ENCODE results near the gene PCBP3. TPM values are rescaled to one million over a fixed set of nuclear protein-coding genes. Genes with fewer than 3 reads are reported as not detected.

The PCBP3 gene
- total RNA-seq, 1 donor from 2014 or later = 2.5 TPM

- peaks cover 4% of the 10 kb centered on the region for H3K27me3 Mint-ChIP-seq (ENCODE audit: unreplicated experiment)
Measured at GRCh38 chr21:45768011-45768739, 124.7 kb downstream of the PCBP3 start.

DNA sequence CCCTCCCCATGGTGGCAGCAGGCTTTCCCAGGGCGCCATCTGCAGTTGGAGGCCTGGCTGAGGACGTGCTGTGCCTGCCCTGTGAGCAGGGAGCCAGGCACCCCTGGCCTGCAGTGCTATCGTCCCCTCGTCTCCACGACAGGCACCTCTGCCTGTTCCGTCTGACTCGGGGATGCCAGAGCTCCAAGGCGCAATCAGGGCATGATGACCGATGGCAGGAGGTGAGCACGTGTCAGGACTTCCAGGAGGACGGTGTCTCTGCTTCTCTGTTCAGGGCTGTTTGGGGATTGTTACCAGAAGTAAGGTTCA lies 125.2 kb downstream of the PCBP3 start:
- DNase-seq (ENCODE audit: low spot score) = no peak
- Mint-ChIP-seq H3K4me3 (ENCODE audit: unreplicated experiment) (no peak overlapping the region), H3K27ac (ENCODE audit: unreplicated experiment) (no peak overlapping the region), H3K36me3 (ENCODE audit: low read depth, unreplicated experiment) (no peaks in the 10 kb centered on the region), H3K4me1 (ENCODE audit: unreplicated experiment) (no peaks in the 10 kb centered on the region), H3K9me3 (ENCODE audit: unreplicated experiment) (no peaks in the 10 kb centered on the region), H3K27me3 (ENCODE audit: unreplicated experiment) (peaks cover 4% of the 10 kb centered on the region)
- TF ChIP-seq, protein P1, sequence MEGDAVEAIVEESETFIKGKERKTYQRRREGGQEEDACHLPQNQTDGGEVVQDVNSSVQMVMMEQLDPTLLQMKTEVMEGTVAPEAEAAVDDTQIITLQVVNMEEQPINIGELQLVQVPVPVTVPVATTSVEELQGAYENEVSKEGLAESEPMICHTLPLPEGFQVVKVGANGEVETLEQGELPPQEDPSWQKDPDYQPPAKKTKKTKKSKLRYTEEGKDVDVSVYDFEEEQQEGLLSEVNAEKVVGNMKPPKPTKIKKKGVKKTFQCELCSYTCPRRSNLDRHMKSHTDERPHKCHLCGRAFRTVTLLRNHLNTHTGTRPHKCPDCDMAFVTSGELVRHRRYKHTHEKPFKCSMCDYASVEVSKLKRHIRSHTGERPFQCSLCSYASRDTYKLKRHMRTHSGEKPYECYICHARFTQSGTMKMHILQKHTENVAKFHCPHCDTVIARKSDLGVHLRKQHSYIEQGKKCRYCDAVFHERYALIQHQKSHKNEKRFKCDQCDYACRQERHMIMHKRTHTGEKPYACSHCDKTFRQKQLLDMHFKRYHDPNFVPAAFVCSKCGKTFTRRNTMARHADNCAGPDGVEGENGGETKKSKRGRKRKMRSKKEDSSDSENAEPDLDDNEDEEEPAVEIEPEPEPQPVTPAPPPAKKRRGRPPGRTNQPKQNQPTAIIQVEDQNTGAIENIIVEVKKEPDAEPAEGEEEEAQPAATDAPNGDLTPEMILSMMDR (IDR thresholded peaks at IDR 0.05; ENCODE audit: unreplicated experiment) = no peak

More at GRCh38 chr21:45768011-45768739, 124.7 kb downstream of the PCBP3 start:
- Mint-ChIP-seq H3K9me3 (ENCODE audit: unreplicated experiment) (no peaks in the 10 kb centered on the region), H3K4me3 (ENCODE audit: unreplicated experiment) (no peak overlapping the region), H3K27ac (ENCODE audit: unreplicated experiment) (no peak overlapping the region), H3K36me3 (ENCODE audit: low read depth, unreplicated experiment) (no peaks in the 10 kb centered on the region), H3K4me1 (ENCODE audit: unreplicated experiment) (no peaks in the 10 kb centered on the region)
- TF ChIP-seq, protein P1 (IDR thresholded peaks at IDR 0.05; ENCODE audit: unreplicated experiment) = no peak
- no peak for DNase-seq (ENCODE audit: low spot score)

DNA sequence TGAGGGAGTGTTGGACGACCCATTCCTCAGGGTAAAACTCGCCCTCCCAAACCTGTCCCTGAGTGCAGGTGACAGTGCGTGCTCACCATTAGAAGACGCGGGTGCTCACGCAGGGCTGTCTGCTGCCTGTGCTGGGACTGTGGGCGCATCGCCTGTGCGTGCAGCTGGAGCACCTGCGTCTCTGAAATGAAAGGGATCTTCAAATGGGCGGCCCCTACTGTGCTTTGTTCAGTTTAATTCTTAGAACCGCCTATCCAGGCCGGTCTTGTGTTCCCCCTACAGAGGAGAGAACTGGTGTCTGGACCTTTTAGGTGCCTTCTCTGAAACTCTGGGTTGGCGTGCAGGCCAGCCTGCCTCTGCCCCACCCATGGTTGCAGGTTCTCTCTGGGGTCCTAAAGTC lies 125.8 kb downstream of the PCBP3 start:
- Mint-ChIP-seq H3K27me3 (ENCODE audit: unreplicated experiment) (peaks cover 4% of the 10 kb centered on the region), H3K9me3 (ENCODE audit: unreplicated experiment) (no peaks in the 10 kb centered on the region), H3K27ac (ENCODE audit: unreplicated experiment) (no peak overlapping the region), H3K36me3 (ENCODE audit: low read depth, unreplicated experiment) (no peaks in the 10 kb centered on the region), H3K4me1 (ENCODE audit: unreplicated experiment) (peaks cover under 1% of the 10 kb centered on the region), H3K4me3 (ENCODE audit: unreplicated experiment) (no peak overlapping the region)
- no peak for DNase-seq (ENCODE audit: low spot score)
- TF ChIP-seq, protein P1 (IDR thresholded peaks at IDR 0.05; ENCODE audit: unreplicated experiment) = no peak

DNA sequence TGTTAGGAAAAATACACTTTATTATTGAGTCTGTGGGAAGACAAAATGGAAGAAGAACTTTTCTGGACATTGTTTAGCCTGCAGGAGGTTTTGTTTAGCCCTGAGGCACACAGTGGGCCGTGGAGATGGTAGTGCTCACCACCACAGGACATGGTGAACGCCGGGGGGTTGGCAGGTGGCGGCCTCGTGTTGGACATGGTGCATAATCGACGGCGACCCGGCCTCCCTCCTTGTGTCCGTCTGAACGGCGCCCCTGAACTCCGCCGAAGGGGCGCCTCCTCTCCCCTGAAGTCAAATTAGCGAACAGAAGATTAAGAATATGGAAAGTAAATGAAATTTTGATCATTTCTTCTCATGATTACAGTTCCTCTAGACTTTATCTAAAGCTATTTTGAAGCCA lies 126.4 kb downstream of the PCBP3 start:
- Mint-ChIP-seq H3K9me3 (ENCODE audit: unreplicated experiment) (no peaks in the 10 kb centered on the region), H3K27me3 (ENCODE audit: unreplicated experiment) (peaks cover 4% of the 10 kb centered on the region), H3K4me1 (ENCODE audit: unreplicated experiment) (peaks cover 6% of the 10 kb centered on the region), H3K4me3 (ENCODE audit: unreplicated experiment) (no peak overlapping the region), H3K27ac (ENCODE audit: unreplicated experiment) (no peak overlapping the region), H3K36me3 (ENCODE audit: low read depth, unreplicated experiment) (no peaks in the 10 kb centered on the region)
- TF ChIP-seq, protein P1 (IDR thresholded peaks at IDR 0.05; ENCODE audit: unreplicated experiment) = no peak
- no peak for DNase-seq (ENCODE audit: low spot score)

DNA sequence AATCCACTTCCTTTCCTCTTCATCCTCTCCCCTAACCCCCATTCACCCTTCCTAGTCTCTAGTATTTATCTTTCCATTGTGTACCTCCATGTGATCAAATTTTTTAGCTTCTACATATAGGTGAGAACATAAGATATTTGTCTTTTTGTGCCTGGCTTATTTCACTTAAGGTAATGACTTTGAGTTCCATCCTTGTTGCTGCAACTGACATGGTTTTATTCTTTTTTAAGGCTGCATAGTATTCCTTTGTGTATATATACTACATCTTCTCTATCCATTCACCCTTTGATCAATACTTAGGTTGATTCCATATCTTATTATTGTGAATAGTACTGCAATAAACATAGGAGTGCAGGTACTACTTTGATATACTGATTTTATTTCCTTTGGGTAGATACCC lies 128.7 kb downstream of the PCBP3 start:
- H3K4me1 Mint-ChIP-seq (ENCODE audit: unreplicated experiment) = peaks cover 7% of the 10 kb centered on the region
- TF ChIP-seq, protein P1 (IDR thresholded peaks at IDR 0.05; ENCODE audit: unreplicated experiment) = no peak
- peaks cover 4% of the 10 kb centered on the region for H3K27me3 Mint-ChIP-seq (ENCODE audit: unreplicated experiment)
- no peak overlapping the region for H3K27ac Mint-ChIP-seq (ENCODE audit: unreplicated experiment)
- no peaks in the 10 kb centered on the region for H3K9me3 Mint-ChIP-seq (ENCODE audit: unreplicated experiment)
- H3K36me3 Mint-ChIP-seq (ENCODE audit: low read depth, unreplicated experiment) = no peaks in the 10 kb centered on the region
- H3K4me3 Mint-ChIP-seq (ENCODE audit: unreplicated experiment) = no peak overlapping the region
- no peak for DNase-seq (ENCODE audit: low spot score)
